ENCODE results near the gene PPP1R14C. TPM values are rescaled to one million over a fixed set of nuclear protein-coding genes. Genes with fewer than 3 reads are reported as not detected.

Gene PPP1R14C
- total RNA-seq, 6 donors from 2014 or later: 12.0 to 34.5 (median 16.8) TPM

DNA sequence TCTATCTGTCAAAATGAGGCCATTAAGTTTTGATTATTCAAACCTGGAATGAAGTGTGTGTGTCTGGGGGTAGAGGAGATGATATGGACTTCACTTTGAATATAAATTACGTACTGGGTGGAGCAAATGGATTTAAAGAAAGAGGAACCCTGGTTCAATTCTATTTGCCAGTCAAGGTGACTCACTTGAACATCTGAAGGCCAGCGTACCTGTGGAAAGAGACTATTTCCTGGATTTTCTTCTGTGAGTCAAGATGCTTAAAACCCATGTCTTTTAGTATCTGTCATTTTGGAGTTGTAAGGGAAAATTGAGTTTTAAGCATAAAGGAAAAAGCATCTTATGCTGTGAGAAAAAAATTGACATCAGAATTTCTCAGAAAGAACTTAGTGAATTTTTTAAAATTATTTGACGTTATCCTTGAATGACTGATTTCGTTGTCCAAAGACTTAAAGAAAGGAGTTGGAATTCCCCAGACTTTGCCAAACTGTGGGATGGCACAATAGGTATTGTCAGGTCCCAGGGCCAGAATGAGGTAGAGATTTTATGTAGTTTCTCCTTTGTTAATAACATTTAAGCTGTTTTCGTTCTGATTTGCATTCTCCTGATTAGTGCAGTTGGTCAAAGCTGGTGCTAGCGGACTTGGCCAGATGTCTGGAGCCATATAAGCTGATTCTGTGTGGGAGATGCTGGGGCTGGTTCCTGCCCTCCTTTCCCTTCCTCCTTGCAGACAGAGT, 2.4 kb upstream of the PPP1R14C start:
- no peak for ATAC-seq (ENCODE audit: low FRiP score in 2 of 2)
- no peak for DNase-seq
- Histone ChIP-seq H3K4me1 (peaks cover 17 to 22% (median 19%) of the 10 kb centered on the region in 4 donors), H3K27ac (no peak overlapping the region), H3K4me3 (no peak overlapping the region), H3K27me3 (peaks cover 0 to 23% (median 15%) of the 10 kb centered on the region in 4 donors), H3K9me3 (no peaks in the 10 kb centered on the region), H3K36me3 (no peaks in the 10 kb centered on the region)
- WGBS, 2 donors: 80 to 90% methylated on average over 6 of the region's 6 CpGs
- TF ChIP-seq, protein P1, sequence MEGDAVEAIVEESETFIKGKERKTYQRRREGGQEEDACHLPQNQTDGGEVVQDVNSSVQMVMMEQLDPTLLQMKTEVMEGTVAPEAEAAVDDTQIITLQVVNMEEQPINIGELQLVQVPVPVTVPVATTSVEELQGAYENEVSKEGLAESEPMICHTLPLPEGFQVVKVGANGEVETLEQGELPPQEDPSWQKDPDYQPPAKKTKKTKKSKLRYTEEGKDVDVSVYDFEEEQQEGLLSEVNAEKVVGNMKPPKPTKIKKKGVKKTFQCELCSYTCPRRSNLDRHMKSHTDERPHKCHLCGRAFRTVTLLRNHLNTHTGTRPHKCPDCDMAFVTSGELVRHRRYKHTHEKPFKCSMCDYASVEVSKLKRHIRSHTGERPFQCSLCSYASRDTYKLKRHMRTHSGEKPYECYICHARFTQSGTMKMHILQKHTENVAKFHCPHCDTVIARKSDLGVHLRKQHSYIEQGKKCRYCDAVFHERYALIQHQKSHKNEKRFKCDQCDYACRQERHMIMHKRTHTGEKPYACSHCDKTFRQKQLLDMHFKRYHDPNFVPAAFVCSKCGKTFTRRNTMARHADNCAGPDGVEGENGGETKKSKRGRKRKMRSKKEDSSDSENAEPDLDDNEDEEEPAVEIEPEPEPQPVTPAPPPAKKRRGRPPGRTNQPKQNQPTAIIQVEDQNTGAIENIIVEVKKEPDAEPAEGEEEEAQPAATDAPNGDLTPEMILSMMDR (IDR thresholded peaks at IDR 0.05): no peak
- no peak for TF ChIP-seq EP300 (IDR thresholded peaks at IDR 0.05)
- TF ChIP-seq POLR2AphosphoS5 (IDR thresholded peaks at IDR 0.05): no peak

DNA sequence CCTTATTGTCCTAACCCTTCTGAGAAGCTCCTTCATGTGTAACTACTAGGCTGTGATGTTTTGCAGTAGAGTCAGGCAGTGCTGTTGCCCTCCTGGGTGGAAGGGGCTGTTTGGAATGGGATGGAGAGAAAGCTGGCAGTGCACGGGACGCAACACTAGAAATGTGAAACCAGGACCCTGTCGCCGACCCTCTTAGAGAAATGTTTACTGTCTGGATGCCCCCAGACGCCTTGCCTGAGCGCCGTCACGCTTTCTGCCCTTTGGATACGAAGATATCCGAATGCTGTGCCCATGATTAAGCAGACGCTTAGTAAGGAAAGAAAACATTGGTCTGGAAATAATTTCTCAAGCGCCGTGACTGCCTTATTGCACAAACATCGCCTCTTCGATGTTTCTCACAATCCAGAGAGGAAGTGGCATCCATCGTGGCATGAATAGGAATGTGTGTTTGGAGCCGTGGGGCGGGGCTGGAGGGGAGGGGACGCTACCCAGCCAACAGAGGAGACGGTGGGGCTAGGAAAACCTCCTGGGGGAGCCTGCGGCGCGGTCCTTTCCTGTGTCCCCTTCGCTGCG, 661 bp upstream of the PPP1R14C start:
- H3K9me3 ChIP-seq: no peaks in the 10 kb centered on the region
- peak; percentile 46 to 63 for ATAC-seq (ENCODE audit: low FRiP score in 2 of 2)
- no peaks in the 10 kb centered on the region for H3K36me3 ChIP-seq
- peak overlapping the region in 3 of 4 donors; percentile 58 to 64 (median 58) for H3K4me3 ChIP-seq
- peak in 1 of 2 donors; percentile 59 for DNase-seq
- H3K4me1 ChIP-seq: peaks cover 18 to 29% (median 21%) of the 10 kb centered on the region in 4 donors
- TF ChIP-seq, protein P1 (IDR thresholded peaks at IDR 0.05): no peak
- TF ChIP-seq POLR2AphosphoS5 (IDR thresholded peaks at IDR 0.05) (no peak), POLR2A (IDR thresholded peaks at IDR 0.05) (no peak), EP300 (IDR thresholded peaks at IDR 0.05) (no peak)
- H3K27ac ChIP-seq: peak overlapping the region in 2 of 4 donors; percentile 72 to 75
- H3K27me3 ChIP-seq: peaks cover 0 to 23% (median 15%) of the 10 kb centered on the region in 4 donors
- WGBS, 2 donors: 3 to 4% methylated on average over 23 to 25 of the region's 25 CpGs

- peak; percentile 12 to 22 for ATAC-seq (ENCODE audit: low FRiP score in 2 of 2)
- Histone ChIP-seq H3K27me3 (peaks cover 0 to 23% (median 15%) of the 10 kb centered on the region in 4 donors), H3K4me3 (peak overlapping the region; percentile 22 to 64 (median 58)), H3K36me3 (no peaks in the 10 kb centered on the region), H3K4me1 (peaks cover 18 to 30% (median 21%) of the 10 kb centered on the region in 4 donors), H3K27ac (peak overlapping the region in 3 of 4 donors; percentile 59 to 75 (median 72)), H3K9me3 (no peaks in the 10 kb centered on the region)
- TF ChIP-seq, protein P1 (IDR thresholded peaks at IDR 0.05): no peak
- TF ChIP-seq EP300 (IDR thresholded peaks at IDR 0.05) (no peak), POLR2A (IDR thresholded peaks at IDR 0.05) (no peak)
- DNase-seq: peak; percentile 36 to 85
- 5 to 12% methylated on average over 12 to 37 of the region's 53 CpGs for WGBS, 2 donors
Observed at GRCh38 chr6:150143516-150144293, 861 bp downstream of the PPP1R14C start.

- ATAC-seq (ENCODE audit: low FRiP score in 2 of 2) (no peak), DNase-seq (no peak)
- no peaks in the 10 kb centered on the region for H3K9me3 ChIP-seq
- H3K27ac ChIP-seq: no peak overlapping the region
- peak overlapping the region in 3 of 4 donors; percentile 58 to 64 (median 58) for H3K4me3 ChIP-seq
- H3K4me1 ChIP-seq: peaks cover 18 to 32% (median 21%) of the 10 kb centered on the region in 4 donors
- H3K36me3 ChIP-seq: no peaks in the 10 kb centered on the region
- H3K27me3 ChIP-seq: peaks cover 0 to 23% (median 15%) of the 10 kb centered on the region in 4 donors
- no peak for TF ChIP-seq EP300 (IDR thresholded peaks at IDR 0.05)
- TF ChIP-seq POLR2AphosphoS5 (IDR thresholded peaks at IDR 0.05): no peak
- no peak for TF ChIP-seq POLR2A (IDR thresholded peaks at IDR 0.05)
- TF ChIP-seq, protein P1 (IDR thresholded peaks at IDR 0.05): no peak
- WGBS, 2 donors: 17 to 18% methylated on average over 6 of the region's 6 CpGs
Observed at GRCh38 chr6:150144294-150144868, 1.5 kb downstream of the PPP1R14C start.
